GM12873 (cell line): ENCODE data around the gene ACSF3.

Experiments
- CTCF ChIP-seq: IDR thresholded peaks from 2 replicates; pipeline ENCODE4 v1.5.1; 2012; ENCODE audit warnings: low read depth, mild to moderate bottlenecking, moderate library complexity, low read length, control low read depth; ENCODE audit not compliant: insufficient read depth; ENCODE audit errors: missing control alignments

The ACSF3 gene

DNA sequence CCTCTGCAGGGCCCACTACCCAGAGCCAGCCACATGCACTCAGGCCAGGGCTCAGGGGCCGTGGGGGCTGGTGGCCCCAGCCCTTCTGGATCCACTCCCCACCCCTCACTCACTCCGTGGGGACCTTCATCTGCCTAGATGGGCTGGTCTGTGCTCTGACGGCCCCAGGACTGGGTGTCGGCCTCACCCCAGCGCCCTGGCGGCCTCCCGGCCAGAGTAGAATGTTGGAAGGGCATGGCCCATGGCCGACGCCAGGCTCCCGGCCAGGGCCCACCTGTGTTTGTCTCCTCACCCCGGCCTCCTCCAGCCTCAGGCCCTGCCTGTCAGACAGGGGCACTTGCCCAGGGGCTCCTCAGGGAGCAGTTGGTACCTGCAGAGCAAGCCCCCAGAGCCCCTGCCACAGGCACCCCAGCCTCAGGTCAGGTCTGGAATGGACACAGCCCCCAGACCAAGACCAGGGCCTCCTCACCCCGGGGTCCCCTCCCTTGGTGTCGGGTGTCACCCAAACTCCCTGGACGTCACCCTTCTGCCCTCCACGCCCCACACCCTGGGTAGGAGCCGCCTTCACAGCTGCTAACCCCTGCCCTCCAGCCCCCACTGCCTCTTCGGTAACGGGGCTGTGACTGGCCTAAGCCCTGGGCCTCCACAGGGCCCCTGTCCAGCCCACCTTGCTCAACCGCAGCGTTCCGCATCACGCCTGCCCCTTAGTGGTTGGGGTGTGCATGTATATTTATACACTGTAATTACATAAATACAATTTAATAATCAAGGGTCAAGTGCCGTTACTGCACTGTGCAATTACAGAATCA, 74.9 kb downstream of the ACSF3 start:
- TF ChIP-seq CTCF, result no peak

GRCh38 chr16:89169778-89170177, 76.1 kb downstream of the ACSF3 start:
- TF ChIP-seq CTCF, result no peak

- TF ChIP-seq CTCF, result no peak
Measured at GRCh38 chr16:89170346-89171215, 76.9 kb downstream of the ACSF3 start.

DNA sequence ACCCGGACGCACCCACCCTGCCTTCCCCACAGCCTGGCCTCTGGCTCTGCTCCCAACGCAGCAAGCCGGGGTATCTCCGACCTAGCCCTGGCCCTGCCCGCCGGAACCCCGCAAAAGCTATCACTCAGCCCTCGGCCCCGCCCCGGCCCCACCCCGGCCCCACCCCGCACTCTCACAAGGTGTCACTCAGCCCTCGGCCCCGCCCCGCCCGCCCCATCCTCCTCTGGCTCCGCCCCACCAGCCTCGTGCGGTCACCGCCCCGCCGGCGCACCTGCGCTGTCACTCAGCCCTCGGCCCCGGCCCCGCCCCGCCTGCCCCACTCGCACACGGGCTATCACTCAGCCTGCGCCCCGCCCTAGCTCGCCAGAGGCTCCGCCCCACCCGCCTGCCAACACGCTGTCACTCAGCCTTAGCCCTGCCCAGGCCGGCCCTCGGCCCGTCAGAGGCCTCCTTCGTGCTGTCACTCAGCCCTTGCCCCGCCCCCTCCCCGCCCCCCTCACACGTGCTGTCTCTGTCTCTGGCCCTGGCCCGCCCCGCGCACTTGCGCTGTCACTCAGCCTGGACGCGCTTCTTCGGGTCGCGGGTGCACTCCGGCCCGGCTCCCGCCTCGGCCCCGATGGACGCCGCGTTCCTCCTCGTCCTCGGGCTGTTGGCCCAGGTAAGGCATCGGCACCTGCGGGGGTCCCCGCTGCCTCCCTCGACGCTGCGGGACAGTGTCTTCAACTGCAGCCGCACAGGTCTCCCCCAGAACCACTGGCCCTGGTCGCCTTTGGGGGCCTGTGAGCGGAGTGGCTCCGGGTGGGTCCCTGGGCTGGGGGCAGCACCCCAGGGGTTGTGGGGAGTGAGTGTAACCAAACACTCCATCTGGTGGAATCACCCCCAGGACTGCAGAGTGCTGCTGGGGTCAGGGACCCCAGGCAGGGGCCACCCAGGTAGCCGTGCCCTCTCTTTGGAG, 77.8 kb downstream of the ACSF3 start, which contains the start of gene CDH15:
Gene CDH15, plus strand, starts transcription at position 533 of the 955 bp plus-strand sequence. Its CDS starts 84 bp downstream, at position 617.
- no peak for TF ChIP-seq CTCF

GRCh38 chr16:89172171-89172527, 78.5 kb downstream of the ACSF3 start:
- no peak for TF ChIP-seq CTCF

DNA sequence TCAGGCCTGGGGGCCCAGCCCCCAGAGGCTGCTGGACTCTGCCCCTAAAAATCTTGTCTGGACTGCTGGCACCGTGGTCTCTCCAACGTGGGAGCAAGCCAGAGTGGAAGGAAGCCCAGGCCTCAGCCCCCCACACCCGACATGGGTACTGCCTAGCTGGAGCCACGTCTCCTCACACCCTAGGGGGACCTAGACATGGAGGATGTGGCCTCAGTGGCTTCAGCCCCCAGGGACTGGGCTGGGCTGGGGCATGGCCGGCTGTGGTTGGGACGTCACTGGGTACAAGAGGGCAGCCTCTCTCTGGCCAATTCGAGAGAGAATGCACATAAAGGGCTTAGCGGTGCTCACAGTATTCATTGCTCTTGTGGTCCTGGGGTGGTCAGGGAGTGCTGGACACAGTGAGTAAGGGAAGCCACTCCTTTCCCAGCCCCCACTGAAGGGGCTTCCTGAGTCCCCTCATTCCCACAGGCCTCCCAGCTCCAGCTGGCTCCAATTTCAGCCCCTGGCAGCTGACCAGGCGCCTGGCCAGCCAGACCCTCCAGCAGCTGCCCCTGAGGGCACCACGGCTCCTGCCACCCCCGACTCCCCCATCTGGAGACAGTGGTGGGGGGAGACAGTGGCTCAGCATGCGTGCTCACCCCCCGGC, 79.0 kb downstream of the ACSF3 start:
- TF ChIP-seq CTCF, result no peak
